HG03354 (cell line): ENCODE results near the gene PACRG.

ENCODE experiments used
- ATAC-seq: cut with Tn5 transposase; IDR thresholded peaks from one replicate; pipeline ENCODE4 v1.9.1; 2021; ENCODE audit warnings: mild to moderate bottlenecking; ENCODE audit not compliant: unreplicated experiment, poor library complexity, severe bottlenecking

PACRG gene

DNA sequence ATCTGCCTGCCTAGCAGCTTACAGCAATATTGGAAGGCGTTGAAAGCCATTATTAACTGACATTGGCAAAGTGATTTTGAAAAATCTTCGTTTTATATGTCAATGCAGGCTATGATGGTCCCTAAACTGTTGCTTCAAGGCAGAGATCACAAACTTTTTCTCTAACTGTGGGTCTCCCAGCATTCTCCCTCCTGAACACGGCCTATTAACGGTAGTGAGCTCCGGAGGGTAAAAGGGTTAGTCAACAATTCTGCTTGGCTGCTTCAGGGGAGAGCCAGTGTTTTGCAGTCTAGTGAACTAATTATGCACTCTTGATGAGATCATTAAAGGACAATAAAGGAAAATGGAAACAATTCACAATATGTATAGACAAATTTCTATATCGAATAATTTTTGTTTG lies 424.9 kb downstream of the PACRG start:
- no peak for ATAC-seq

DNA sequence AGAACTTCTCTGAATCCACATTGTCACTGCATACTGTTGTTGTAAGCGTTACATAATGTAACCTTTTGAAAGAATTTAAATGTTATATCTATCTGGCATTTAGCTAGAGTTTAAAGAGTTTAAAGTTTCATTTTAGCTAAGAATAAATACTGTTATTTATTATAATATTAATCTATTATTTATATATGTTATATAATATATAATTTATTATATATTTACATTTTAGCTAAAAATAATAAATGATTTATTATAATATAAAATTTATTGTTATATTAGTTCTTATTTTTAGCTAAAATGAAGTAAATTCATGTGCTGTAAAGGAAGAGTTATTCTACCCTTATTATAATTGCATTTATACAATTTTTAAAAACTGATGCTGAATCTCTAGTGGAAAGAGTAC lies 431.3 kb downstream of the PACRG start:
- no peak for ATAC-seq

DNA sequence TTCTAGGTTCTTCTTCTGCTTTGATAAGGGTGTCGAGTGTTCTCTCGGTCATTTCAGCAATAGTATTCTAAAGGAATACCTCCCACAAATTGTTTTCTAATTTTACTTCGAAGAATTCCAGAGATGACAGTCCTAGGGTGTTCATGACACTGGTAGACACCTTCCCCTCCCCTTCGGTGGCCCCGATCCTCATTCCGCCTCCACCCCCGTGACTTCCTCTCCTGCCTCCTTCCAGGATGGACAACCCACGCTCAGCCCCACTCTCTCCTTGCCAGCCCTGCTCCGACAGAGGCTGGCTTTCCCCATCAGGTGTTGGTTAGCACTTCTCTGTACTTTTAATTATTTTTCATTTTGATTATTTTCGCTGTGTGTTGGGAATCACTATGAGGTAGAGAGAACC lies 431.9 kb downstream of the PACRG start:
- no peak for ATAC-seq

DNA sequence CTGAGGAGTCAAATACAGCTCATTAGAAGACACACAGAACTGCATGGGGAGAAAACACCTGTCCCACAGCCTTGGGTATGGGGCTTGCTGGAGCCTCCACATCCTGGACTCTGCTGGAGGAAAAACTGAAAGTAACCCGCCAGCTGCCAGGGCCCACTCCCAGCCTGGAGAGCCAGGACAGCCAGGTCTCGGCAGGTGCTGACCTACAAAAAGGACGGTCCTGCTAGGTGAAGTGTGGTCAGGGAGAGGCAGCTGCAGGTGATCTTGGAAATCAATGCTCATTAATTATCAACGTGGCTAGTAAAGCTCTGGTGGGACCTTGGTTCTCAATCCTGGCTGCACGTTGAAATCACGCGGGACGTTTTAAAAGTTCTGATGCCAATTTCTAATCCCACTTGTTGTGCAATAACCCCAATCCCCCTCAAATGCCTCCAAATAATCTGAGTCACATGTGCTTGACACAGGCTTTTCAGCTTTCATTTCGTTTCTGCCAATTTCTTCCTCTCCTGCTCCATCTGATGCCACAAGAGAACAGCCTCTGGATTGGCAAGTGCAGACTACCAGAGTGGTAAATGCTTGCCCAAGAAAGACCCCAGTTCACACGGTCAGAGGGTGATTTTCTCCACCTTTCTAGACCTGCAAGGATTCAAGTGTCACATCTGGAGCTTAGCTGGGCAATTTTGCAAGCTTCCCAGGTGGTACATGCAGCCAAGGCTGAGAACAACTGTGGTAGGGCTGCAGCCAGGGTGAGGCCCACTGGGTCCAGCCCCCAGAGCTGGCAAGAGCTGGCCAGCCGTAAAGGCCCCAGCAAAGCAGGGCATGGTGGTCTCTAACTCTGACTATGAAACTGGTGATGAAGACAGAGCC lies 434.5 kb downstream of the PACRG start:
- ATAC-seq = no peak

DNA sequence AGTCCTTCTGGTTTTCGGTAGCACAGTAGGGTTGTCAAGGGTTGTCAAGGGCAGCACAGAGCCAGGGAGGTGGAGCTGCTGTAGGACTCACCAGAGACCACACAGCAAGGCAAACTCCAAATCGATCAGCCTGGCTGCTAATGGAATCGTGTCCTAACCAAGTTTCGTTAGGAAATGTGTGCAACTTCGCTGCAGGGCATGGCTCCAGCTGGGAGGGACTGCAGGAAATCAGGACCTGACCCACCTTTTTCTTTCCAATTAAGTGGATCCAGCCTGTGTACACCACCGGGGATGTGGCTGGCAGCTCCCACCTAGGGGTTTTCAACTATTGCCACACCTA lies 435.1 kb downstream of the PACRG start:
- ATAC-seq = no peak

DNA sequence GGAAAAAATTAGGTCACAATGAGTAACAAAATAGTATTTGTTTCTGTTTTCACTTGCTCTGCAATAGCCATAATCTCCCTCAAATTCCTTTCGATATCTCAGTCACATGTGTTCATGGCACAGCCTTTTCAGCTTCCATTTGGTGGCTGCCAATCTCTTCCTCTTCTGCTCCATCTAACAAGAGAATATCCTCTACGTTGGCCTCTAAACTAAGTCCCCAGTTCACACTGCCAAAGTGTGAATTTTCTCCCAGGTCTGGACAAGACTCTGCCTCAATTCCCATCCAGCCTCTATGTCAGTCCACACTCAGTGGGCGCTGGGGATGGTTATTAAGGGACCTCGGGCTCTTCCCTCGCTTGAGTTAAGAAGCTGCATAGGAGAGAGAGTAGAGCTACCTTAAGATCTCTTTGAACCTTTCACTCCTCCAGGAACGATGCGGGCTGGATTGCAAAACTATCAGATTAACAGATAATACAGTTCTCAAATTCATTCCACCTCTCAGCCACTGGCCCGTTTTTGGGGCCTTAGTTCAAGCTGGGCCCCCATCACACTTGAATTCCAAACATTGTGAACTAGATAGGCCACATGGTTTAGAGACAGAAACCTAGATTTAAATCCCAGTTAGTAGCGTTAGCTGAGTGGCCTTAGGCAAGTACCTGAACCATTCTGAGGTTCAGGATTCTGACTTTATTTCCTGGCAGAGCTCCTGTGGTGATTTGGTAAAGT lies 436.6 kb downstream of the PACRG start:
- ATAC-seq = no peak

DNA sequence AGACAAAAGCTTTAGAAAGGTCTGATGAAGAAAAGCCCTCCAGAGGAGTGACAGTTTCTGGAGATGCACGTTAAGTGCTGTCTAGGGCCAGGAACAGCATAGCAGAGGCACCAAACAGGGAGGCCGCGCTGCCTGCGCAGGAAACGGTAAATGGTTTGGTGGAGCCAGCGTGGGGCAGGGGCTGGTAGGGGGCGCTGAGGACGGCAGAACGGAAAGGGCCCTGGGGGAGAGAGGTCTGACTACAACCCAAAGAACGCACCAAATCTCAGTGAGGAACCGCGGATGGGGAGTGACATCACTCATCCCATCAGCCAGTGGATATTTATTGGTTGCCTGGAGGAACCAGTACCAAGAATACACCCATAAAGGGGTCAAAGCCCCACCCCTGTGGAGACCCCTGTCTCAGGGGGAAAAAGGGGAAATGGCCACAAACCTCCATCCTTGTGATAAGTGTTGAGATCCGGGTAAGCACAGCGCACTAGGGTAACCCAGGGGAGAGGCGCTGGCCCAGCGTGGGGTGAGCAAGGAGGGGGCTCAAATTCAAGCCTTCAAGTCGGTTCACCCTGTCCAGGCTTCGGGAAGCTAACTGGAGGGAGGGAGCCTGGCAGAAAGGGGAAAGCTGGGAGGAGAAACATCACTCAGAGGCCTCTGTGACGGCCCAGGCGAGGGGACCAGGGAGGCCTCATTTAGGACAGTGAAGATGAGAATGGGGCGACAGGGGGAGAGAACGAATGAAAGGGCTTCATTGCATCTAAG lies 437.6 kb downstream of the PACRG start:
- no peak for ATAC-seq

DNA sequence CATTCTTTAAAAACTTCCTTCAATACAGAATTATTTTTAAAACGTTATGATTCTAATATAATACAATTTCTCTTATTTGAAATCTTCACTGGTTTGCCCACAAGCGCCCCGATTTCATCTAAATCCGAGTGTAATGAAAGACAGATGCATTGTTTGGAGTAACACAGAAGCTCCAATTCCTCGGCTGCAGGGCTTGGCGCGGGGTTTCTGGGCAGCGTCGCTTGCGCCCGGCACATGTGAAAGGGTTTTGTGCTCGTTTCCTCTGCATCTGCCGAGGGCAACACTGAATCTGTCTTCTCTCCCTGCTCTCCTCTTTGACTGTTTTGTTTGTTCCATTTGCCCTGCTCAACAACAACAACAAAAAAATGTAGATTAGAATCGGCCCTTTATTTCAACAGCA lies 438.1 kb downstream of the PACRG start:
- ATAC-seq = no peak

DNA sequence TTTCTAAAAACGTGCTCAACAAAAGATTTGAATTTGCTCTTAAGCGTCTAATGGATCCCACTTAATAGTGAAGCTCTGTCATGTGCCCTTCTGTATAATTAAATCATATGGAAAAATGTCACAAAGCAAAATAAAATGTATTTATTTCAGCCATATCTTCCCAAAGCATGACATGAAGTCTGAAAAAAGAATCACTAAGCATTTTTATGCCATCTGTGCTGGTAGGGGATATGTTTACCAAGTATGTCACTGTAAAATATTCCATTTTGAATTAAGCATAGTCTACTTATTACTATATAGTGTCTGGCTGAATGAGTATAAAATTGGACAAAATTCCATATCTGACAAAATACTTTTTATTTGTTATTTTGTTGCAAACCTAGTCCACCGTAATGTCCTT lies 438.7 kb downstream of the PACRG start:
- ATAC-seq = no peak

DNA sequence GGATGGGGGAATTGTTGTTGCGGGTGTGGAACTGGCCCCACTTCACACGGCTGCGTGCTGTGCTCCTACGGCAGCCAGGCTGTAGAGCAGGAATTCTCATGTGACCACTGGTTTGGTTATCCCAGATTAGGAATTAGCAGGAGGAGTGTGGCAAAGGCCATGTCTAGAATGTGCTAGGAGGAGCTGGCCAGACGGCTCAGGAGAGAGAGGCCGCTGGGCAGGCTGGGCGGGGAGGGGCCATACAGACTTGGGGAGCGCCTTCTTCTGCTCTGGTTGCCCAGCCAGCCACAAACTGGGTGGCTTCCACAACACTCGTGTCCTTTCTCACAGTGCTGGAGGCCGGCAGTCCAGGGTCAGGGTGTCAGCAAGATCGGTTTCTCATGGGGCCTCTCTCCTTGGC lies 441.7 kb downstream of the PACRG start:
- ATAC-seq = no peak

DNA sequence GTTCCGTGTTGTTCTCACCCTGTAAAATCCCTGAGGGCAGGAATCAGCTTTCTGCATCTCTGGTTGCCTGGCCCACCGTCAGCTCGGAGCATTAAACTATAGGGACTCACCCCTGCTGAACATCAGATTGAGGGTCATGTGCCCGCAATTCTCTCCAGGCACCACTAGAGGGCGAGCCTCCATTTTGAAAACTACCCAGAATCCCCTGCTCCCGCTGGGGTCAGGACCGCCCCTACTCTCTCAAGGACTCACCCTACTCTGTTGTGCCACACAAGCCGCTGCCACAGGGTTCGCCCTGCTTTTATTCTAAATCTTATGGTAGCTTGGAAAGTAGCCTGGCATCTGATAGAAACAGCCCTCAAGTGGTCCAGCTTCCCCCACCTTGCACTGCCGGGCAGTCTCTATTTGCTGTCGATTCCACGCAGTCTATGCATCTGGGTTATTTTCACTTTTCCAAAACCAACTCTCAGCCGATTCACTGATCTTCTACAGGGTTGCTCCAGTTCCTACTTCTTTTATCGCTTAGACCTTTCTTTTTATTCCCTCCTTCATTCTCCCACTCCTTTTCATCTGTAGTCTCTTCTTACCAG lies 442.6 kb downstream of the PACRG start:
- peak; percentile 82 for ATAC-seq

DNA sequence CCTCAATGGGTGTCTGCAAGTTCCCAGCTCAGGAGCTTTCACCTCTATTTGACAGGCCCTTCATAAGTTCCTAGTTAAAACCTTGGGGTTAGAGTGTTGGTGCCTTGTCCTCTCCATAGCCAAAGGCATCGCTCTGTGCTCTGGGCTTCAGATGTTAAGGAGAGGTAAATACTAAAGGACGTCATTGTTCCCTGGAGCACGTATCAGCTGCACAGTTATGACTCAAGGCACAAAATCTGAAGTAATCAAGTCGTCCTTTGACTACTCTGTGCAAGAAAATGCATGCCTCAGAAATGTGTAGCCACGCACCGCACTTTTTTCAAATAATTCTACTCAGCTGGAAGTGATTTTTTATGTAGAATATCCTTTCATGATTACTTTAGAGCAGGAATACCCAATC lies 446.0 kb downstream of the PACRG start:
- ATAC-seq = no peak

DNA sequence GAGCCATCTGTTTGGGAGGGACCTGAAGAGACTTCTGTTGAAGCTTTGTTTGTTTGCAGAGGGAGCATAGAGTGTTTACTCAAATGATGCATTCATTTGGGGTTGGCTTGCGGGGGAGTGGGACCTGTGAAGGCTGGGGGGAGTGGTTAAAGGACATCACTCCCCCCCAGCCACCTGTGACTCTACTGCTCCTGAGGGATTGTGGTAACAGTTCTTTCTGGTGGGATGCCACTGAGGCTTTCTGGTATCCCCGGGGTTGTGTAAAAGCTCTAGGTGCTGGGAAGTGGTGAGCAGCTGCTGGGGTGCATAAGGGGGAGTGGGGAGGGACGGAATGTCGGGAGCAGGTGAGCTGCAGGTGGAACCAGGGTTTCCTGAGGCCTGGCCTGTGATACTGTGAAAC lies 447.5 kb downstream of the PACRG start:
- ATAC-seq = no peak

DNA sequence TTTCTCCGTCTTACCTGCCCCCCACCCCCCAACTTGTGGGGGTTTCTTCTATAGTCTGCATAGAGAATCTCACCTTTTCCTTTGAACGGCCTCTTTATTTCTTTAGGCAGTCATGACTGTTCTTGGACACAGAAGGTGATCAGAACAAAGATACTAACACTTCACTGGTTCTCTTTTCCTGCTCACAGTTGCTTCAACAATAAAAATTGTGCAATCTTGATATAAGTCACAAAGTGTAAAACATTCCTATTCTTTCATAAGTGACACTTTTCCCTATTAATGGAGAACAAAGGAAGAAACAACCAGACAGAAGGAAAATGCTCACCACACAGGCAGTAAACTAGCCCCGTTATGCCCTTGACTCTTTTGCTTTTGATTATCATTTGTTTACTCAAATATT lies 448.3 kb downstream of the PACRG start:
- no peak for ATAC-seq

DNA sequence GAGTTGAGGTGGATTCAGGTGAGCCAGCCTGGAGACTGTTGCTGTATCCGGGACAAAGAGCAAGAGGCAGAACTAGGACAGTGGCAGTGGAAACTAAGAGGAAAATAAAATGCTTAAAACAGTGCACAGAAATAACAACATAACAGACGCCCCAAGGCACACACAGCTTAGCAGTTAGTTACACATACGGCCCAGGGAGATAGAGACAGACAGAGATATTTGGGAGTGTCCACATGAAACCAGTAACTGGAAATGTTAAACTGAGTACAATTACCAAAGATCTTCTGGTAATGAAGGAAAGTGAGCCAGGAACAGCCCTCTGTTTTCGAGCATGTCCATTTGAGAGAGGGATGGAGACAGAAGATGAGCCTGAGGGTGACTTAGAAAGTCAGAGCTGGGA lies 449.2 kb downstream of the PACRG start:
- ATAC-seq = no peak

DNA sequence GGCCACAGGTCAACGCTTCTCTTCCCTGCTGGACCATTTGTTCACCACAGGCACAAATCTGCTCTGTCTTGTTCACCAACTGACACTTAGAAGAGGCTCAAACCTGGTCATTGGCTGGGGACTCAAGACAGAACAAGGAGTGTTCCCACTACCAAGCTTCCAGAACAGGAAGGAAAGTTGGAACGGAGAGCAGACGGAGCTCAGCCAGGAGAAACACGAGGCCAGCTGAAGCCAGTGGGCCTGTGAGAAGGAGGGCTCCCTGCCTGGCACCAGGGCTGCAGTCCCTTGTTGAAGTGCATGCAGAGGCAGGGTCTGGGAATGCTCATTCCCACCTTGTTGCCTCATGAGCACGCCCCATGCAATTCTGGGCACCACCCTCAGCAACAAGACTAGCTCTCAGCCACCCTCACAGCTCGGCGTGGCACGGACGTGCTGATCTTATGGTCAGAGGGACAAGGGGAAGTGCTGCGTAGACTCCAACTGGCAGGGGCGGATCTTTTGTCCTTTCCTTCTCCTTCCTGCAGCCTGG lies 450.2 kb downstream of the PACRG start:
- no peak for ATAC-seq

DNA sequence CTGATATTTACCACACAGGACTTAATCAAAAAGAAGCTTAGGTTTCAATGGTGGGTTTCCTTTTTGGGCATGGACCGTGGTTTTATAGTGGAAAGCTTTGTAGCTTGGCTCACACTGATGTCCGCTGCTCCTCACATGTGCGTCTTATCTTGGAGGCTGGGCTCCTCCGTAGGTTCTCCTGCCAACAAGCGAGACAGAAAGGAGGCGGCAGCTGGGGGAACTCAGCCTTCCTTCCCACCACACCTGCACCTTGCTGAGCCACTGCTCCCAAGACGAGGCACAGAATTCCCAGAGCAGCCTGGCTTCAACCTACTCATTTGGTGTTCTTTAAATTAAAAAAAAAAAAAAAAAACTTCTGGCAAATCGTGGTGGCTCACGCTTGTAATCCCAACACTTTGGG lies 451.3 kb downstream of the PACRG start:
- ATAC-seq = no peak

DNA sequence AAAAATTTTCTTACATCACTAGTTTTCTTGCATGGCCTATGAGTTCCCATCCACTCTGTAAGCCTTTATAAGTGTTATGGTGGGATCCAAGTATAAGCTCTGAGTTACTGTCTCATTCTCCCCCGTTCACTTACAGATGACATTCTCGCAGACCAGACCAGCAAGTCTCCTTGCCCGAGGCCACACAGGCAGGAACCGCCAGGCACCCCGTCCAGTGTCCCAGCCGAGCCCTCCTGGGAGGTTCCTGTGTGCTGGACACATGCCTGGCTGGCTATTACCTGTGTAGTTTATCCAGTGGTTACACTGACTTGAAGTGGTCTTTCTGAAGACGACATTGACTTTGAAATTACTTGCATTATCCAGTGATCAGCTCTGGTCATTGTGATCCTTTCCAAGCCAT lies 451.9 kb downstream of the PACRG start:
- ATAC-seq = no peak

DNA sequence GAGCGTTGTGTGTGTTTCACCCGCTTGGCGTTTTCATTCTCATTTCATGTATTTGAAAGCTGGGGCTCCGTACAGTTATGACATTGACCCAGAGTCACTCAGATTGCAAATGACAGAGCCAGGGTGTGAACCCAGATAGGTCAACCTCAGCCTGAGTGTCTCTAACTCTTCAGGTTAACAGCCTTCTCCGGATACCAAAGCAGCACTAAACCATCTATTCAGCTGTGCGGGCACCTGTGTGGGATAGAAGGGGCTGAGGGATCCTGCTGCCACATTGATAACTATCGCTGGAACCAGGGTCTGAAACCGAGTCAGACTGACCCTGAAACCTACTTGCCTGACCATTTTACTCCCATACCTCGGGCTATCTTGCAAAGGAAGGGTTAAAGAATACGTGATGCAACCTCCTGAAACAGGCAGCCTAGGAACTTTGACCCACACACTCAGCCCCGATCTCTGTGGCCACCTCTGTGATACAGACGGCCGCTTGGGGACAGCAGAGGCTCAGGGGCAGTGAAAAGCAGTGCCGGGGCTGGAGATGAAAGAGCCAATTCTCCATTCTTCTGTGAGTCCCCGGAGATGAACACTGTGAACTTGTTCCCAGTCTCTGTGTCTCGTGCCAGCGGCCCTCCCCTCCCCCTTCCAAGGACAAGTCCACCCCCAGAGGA lies 453.2 kb downstream of the PACRG start:
- ATAC-seq = no peak
